Prostate gland (tissue), 2 donors: Measurements from ENCODE around the gene KLHL7. TPM values are rescaled to one million over a fixed set of nuclear protein-coding genes. Genes with fewer than 3 reads are reported as not detected.
"Not testable (repeated sequence)": the region's sequence is repeated elsewhere in the genome, so short reads cannot be mapped to it uniquely, and the experiment has no call there.

Experiments
- DNase-seq: peaks from one replicate; pipeline ENCODE4 v3.0.0-alpha.2; 2019; ENCODE audit warnings: low spot score
- H3K27ac ChIP-seq, 2 donors: fragments of 200-600 bp; sonication (generic); 2 replicates each; pipeline ENCODE4 v1.5.1; 2017 to 2019
- H3K27me3 ChIP-seq: fragments of 200-600 bp; sonication (generic); replicated peaks from 2 replicates; pipeline ENCODE4 v1.5.1; 2019; ENCODE audit not compliant: insufficient read depth
- H3K36me3 ChIP-seq, 2 donors: fragments of 200-600 bp; sonication (generic); 1 replicate in 1 of 2; 2 replicates in 1 of 2; pipeline versions ENCODE4 v1.5.1 to v1.8.1; 2017 to 2019
- H3K4me1 ChIP-seq: fragments of 200-600 bp; sonication (generic); replicated peaks from 2 replicates; pipeline ENCODE4 v1.5.1; 2019
- H3K4me3 ChIP-seq, 2 donors: fragments of 200-600 bp; sonication (generic); 2 replicates each; pipeline ENCODE4 v1.5.1; 2017 to 2019
- H3K9me3 ChIP-seq: fragments of 200-600 bp; sonication (generic); 2 replicates; pipeline ENCODE4 v1.5.1; 2017
- CTCF ChIP-seq, 4 experiments: fragments of 200-600 bp in 2 of 4; fragments of 450-650 bp in 2 of 4; sonication (generic) in 2 of 4; IDR thresholded peaks; 1 replicate in 3 of 4; 2 replicates in 1 of 4; pipeline ENCODE4 v1.5.1; 2016 to 2019; ENCODE audit warnings: antibody characterized with exemption in 4 of 4, mild to moderate bottlenecking in 2 of 4, moderate library complexity in 2 of 4
- POLR2A ChIP-seq: fragments of 450-650 bp; IDR thresholded peaks from one replicate; pipeline ENCODE4 v1.6.1; 2016; ENCODE audit warnings: antibody characterized with exemption, mild to moderate bottlenecking
- POLR2AphosphoS5 ChIP-seq: sonication (generic); formaldehyde crosslinking; IDR thresholded peaks from one replicate; pipeline ENCODE4 v1.6.1; 2017; ENCODE audit warnings: antibody characterized with exemption
- WGBS: methylation state at CpG from one replicate; pipeline ENCODE4 v1.1.5; 2018; 5-methylcytosine and 5-hydroxymethylcytosine counted together
- intact Hi-C: fragments of 100-400 bp; cut with DNase I; formaldehyde crosslinking; loops from one replicate; pipeline ENCODE4 v1.14.2; 2022
- total RNA-seq, 2 donors: library from RNA; depleted of rRNA; stranded (reverse); fragments of >200 nt; gene quantifications; one replicate each; pipeline ENCODE4 v1.1.0, GENCODE V29; 2016

The KLHL7 gene
- total RNA-seq, 2 donors from 2014 or later, result 18.1 to 67.7 TPM

- WGBS, result 32% methylated on average over 5 of the region's 5 CpGs
- H3K27me3 ChIP-seq, result no peaks in the 10 kb centered on the region
- TF ChIP-seq CTCF (IDR thresholded peaks at IDR 0.05) (no peak), POLR2A (no peak), POLR2AphosphoS5 (no peak)
- no peaks in the 10 kb centered on the region for H3K36me3 ChIP-seq
- no peak overlapping the region for H3K27ac ChIP-seq
- no peak overlapping the region for H3K4me3 ChIP-seq
- H3K9me3 ChIP-seq, result no peaks in the 10 kb centered on the region
- intact Hi-C loops, result no loop called here
- DNase-seq, result no peak
- no peaks in the 10 kb centered on the region for H3K4me1 ChIP-seq
Observed at GRCh38 chr7:23123465-23123864, 17.9 kb downstream of the KLHL7 start.

GRCh38 chr7:23129036-23129435 is 23.5 kb downstream of the KLHL7 start:
- no peaks in the 10 kb centered on the region for H3K4me1 ChIP-seq
- no peak overlapping the region for H3K27ac ChIP-seq
- TF ChIP-seq POLR2A, result no peak
- no peak for TF ChIP-seq CTCF (IDR thresholded peaks at IDR 0.05)
- TF ChIP-seq POLR2AphosphoS5, result no peak
- no peak overlapping the region for H3K4me3 ChIP-seq
- intact Hi-C loops, result no loop called here
- no peaks in the 10 kb centered on the region for H3K36me3 ChIP-seq
- 96% methylated on average over 4 of the region's 4 CpGs for WGBS
- H3K9me3 ChIP-seq, result no peaks in the 10 kb centered on the region
- DNase-seq, result no peak
- no peaks in the 10 kb centered on the region for H3K27me3 ChIP-seq

- H3K27ac ChIP-seq, H3K4me1 ChIP-seq, intact Hi-C loops, H3K9me3 ChIP-seq, DNase-seq, H3K36me3 ChIP-seq, H3K4me3 ChIP-seq, H3K27me3 ChIP-seq: not testable (repeated sequence)
- WGBS, result 97% methylated on average over 2 of the region's 2 CpGs
Observed at GRCh38 chr7:23131799-23132198, 26.2 kb downstream of the KLHL7 start.

- H3K27me3 ChIP-seq, result no peaks in the 10 kb centered on the region
- H3K9me3 ChIP-seq, result no peaks in the 10 kb centered on the region
- H3K27ac ChIP-seq, result no peak overlapping the region
- intact Hi-C loops, result no loop called here
- H3K36me3 ChIP-seq, result no peaks in the 10 kb centered on the region
- no peak for TF ChIP-seq POLR2AphosphoS5
- no peak for DNase-seq
- H3K4me1 ChIP-seq, result no peaks in the 10 kb centered on the region
- no peak overlapping the region for H3K4me3 ChIP-seq
Observed at GRCh38 chr7:23133797-23134196, 28.2 kb downstream of the KLHL7 start.

- intact Hi-C loops, result no loop called here
Observed at GRCh38 chr7:23135755-23136154, 30.2 kb downstream of the KLHL7 start.

More at GRCh38 chr7:23135755-23136154, 30.2 kb downstream of the KLHL7 start:
- no peak overlapping the region for H3K27ac ChIP-seq
- no peak for DNase-seq
- no peaks in the 10 kb centered on the region for H3K36me3 ChIP-seq
- H3K27me3 ChIP-seq, result no peaks in the 10 kb centered on the region
- no peak for TF ChIP-seq CTCF (IDR thresholded peaks at IDR 0.05)
- no peak for TF ChIP-seq POLR2AphosphoS5
- TF ChIP-seq POLR2A, result no peak
- H3K4me3 ChIP-seq, result no peak overlapping the region
- 74% methylated on average over 1 of the region's 1 CpG for WGBS
- H3K9me3 ChIP-seq, result no peaks in the 10 kb centered on the region
- H3K4me1 ChIP-seq, result no peaks in the 10 kb centered on the region
